Measurements from ENCODE around the gene ZNF346. TPM values are rescaled to one million over a fixed set of nuclear protein-coding genes. Genes with fewer than 3 reads are reported as not detected.

The ZNF346 gene
- polyA plus RNA-seq, 1 donor, result 16.5 TPM

DNA sequence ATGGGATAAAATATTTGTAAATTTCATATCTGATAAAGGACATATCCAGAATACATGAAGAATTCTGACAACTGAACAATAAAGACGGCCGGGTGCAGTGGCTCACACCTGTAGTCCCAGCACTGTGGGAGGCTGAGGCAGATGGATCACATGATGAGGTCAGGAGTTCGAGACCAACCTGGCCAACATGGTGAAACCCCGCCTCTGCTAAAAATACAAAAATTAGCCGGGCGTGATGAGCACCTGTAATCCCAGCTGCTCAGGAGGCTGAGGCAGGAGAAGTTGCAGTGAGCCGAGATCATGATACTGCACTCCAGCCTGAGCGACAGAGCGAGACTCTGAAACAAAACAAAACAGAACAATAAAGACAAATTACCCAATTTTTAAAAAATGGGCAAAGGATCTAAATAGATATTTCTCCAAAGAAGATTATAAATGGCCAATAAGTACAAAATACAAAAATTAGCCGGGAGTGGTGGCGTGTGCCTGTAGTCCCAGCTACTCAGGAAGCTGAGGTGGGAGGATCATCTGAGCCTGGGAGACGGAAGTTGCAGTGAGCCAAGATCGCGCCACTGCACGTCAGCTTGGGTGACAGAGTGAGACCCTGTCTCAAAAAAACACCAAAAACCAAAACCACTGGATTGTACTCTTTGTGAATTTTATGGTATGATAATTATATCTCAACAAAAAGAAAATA, 101.4 kb downstream of the ZNF346 start:
- no peak for DNase-seq

DNA sequence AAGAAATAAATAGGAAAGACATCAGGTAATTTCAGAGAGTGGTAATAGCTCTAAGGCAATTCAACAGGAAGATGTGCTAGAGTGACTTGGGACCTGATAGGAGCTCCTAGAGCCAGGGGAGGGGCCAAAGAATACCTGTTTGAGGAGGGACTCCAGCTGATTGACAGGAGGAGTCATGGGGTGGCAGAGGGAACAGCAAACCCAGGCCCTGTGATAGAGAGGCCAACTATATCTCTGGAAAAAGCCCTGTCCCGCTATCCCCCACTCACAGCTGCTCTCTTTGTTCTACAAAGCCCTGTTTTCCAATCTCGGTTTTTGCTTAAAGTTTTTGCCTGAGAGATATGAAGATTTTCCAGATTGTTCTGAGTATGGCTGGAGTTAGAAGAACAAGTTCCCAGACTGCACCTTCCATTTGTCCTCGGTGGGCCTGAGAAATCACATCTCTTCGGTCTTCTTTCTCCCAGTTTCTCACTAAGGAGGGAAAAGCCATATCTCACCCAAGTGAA, 102.0 kb downstream of the ZNF346 start:
- no peak for DNase-seq

GRCh38 chr5:177126771-177127170, 104.3 kb downstream of the ZNF346 start:
- DNase-seq, result no peak

DNA sequence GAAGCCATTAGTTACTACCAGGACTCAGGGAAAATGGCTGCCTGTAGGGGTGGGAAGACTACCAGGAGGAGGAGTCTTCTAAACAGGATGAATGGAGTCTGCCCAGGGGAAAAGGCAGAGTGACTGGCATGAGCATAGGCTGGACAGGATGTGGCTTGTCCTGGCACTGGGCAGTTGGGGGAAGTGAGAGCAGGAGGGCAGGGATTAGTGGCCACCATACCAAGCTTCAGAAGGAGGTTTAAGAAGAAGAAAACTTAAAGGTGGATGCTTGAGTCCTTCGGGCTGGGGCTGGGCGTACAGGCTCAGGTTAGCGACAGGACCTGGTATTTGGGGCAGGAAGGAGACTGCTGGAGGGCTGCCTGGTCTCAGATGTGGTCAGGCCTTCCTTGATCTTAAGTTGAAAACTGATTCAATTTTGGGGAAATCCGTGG, 106.1 kb downstream of the ZNF346 start:
- no peak for DNase-seq

DNA sequence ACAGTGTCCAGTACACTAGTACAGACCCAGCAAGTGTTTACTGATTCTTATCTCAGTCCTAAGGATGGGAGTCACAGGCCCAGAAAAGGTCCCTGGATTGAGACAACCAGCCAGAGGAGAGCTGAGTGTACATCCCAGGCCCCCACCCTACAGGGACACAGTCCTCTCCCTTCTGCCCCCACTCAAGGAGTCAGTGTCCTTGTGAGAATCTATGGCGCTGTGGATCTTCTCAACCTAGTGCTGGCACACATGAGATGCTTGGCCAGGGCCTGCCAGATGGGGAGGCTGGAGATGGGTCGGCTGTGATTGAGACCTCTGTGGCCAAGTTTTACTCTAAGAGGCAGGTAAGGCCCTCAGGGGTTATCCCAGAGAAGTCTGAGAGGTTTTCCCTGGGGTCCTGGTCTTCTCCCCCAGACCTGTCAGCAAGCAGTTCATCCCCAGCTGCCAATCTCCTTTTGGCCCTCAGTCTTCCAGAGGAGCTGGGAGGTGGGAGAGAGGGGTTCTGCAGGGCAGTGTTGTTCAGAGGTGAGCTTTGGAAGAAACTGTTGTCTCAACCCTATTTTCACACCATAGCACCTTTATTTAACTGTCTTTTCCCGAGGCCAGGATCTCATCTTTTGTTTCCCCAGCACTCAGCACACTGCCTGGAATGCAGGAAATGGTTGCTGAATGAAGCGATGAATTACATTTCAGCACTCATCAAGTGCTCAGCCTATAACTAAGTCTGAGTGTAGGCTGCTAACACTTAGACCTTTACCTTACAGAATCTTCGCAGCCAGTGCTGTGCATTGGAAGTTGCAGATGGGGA, 107.9 kb downstream of the ZNF346 start:
- no peak for DNase-seq

Other genes starting within 250 kb of the ZNF346 start
- gene UNC5A, start 212.1 kb upstream of the ZNF346 start, polyA plus RNA-seq (ENCODE audit: insufficient read length), result 1.1 TPM
- gene HK3, start 123.3 kb upstream of the ZNF346 start, polyA plus RNA-seq (ENCODE audit: insufficient read length), result 1.4 TPM
- gene UIMC1, start 15.9 kb upstream of the ZNF346 start, polyA plus RNA-seq (ENCODE audit: insufficient read length), result 29.0 TPM
- gene FGFR4, start 64.2 kb downstream of the ZNF346 start, polyA plus RNA-seq (ENCODE audit: insufficient read length), result 195 TPM
- 47.8 TPM for gene NSD1, start 111.1 kb downstream of the ZNF346 start, polyA plus RNA-seq (ENCODE audit: insufficient read length)